T47D (cell line): ENCODE data around the gene MOB3B.
"Not testable (repeated sequence)": the region's sequence is repeated elsewhere in the genome, so short reads cannot be mapped to it uniquely, and the experiment has no call there.

Source experiments
- DNase-seq, 2 experiments: peaks; one replicate each; pipeline versions ENCODE4 v3.0.0 to v3.0.0-alpha.2; 2011 to 2012; ENCODE audit warnings: low read depth in 1 of 2, low spot score in 1 of 2
- JUND ChIP-seq: IDR thresholded peaks from 2 replicates; pipeline ENCODE4 v1.6.1; 2012; ENCODE audit warnings: low read depth
- in situ Hi-C: cut with HindIII; loops from 2 replicates; pipeline ENCODE4 v1.10.0; 2016; ENCODE audit warnings: low sequenced_read_pairs, low pct_unique_long_range_greater_than_20kb

MOB3B gene

DNA sequence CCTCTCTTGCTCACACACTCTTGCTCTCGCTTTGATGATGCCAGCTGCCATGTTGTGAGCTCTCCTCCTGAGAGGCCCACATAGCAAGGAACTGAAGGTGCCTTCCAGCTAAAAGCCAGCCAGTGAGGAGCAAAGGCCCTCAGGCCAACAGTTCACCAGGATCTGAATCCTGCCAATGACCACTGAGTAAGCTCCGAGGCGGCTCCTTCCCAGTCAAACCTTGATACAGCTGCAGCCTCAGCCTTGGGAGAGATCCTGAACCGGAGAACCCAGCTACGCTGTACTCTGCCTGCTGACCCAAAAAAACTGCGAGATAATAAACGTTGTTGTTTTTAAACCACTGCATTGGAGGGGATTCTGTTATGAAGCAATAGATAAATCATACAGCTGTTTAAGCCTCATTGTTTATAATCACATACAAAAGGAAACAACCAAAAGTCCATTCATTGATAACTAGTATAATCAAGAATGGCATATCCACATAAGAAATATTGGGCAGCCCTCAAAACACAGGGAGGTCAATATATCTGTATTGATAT is 54.5 kb downstream of the MOB3B start:
- DNase-seq: no peak
- in situ Hi-C loops: no loop called here
- TF ChIP-seq JUND: no peak

DNA sequence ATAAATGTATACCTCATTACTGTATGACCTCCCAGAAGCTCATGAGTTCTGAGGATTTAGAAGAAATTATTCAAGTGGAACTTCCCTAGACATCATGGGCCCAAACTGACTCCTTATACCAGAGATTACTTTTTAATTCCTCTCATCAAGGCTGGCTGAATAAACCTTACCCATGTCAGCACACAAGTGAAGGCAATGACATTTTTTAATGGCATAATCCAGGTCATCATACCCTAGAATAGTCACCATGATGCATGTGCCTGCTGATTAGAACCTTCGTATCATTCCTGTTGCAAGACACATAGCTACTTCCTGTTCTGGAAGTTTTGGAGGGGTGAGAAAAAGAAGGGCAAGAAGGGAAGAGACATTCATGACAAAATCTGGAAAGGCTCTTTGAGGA is 55.3 kb downstream of the MOB3B start:
- TF ChIP-seq JUND: no peak
- in situ Hi-C loops: no loop called here
- DNase-seq: no peak

DNA sequence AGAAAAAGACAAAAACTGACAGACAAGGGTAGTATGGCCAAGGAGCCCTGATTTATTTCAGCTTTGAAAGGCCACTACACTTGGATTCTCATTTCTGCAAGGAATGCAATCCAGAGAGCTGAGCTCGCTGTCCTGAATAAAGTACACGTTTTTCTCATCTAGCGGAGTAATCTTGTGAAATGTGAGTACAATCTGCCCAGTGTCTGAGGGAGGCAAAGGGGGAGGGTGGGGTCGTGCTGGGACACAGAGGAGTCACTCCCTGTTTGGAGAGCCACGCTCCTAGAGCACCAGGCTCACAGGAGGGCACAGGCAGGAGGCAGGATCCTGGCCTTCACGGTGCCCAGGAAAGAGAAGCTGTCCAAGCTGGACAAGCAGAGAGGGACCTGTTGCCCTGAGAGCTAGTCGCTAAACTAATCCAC is 56.5 kb downstream of the MOB3B start:
- DNase-seq: no peak
- no peak for TF ChIP-seq JUND
- in situ Hi-C loops: no loop called here

DNA sequence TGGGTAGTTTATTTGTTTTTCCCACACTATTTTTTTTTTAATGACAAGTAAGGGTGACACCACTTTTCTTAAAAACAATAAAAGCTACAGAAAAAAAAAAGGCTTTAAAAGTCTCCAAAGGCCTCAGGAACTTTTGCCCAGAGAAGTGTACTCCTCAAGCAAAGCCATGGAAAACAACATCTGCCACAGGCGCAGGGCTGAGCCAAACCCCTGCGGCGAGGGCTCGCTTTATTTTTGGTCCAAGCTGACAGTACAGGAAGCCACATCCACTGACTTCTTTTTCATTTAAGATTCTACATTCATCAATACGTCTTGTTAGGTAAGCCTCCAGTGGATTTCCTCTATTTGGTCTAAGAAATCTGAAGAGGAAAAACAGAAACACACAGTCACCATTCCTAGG is 57.4 kb downstream of the MOB3B start:
- no peak for DNase-seq
- no peak for TF ChIP-seq JUND
- in situ Hi-C loops: no loop called here

DNA sequence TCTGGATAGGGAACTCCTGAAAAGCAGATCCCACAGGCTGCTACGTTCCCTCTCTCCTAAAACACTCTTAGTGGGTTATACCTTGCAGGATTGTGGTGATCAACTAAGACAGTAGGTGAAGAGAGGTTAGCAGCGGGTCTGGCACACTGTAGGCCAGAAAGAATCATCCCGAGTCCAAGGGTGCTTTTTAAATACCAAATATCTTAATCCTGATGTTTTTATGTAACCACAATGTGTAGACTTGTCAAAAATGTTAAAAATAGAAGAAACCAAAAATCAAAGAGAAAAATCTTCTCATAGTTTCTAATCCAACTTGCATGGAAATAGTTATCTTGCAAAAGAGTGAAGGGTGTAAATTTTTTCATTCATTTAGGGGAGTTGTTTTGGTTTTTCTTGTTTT is 57.8 kb downstream of the MOB3B start:
- no peak for DNase-seq
- in situ Hi-C loops: no loop called here
- TF ChIP-seq JUND: no peak

DNA sequence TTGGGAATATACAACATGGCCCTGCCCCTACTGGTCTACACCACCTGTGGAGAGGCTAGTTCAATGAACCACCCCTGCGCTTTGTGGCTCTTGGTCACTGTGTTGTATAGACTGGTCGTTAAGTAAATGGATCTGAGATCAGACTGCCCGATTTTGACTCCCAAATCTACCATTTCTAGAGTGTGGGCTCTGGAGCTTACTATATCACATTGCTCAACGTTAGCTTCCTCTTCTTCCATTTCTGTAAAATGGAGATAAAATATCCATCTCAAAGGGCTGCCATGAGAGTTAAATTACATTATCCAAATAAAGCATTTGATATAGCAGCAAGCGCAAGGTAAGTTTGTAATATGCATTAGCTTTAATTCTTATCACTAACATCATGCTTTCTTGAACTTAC is 58.2 kb downstream of the MOB3B start:
- in situ Hi-C loops: no loop called here
- DNase-seq: no peak
- no peak for TF ChIP-seq JUND

DNA sequence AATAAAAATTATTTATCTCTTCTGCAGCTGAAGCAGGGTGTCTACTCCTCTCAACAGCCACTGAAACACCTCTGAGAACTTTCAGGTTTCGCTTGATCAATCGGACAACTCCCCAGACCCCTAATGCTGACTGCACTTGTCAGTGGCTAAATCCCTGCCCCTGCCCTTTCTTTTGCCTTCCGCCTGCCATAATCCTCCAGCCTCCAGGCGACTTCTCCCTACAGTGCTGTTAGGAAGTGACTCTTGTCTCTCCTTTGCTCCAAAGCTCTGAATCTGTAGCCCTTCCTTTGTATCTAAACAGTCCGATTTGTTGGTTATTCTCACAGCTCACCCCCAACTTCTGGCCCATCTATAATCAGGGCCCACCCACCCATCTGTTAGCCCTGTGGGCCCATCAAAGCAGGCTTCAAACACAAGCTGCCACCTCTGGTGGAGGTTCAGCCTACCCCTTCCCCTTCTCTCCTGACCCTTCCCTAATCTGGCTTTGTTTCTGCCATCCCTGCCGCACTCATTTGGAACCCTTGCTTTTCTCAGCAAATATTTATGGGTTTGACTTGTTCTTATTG is 59.2 kb downstream of the MOB3B start:
- no peak for TF ChIP-seq JUND
- DNase-seq: no peak
- in situ Hi-C loops: no loop called here

DNA sequence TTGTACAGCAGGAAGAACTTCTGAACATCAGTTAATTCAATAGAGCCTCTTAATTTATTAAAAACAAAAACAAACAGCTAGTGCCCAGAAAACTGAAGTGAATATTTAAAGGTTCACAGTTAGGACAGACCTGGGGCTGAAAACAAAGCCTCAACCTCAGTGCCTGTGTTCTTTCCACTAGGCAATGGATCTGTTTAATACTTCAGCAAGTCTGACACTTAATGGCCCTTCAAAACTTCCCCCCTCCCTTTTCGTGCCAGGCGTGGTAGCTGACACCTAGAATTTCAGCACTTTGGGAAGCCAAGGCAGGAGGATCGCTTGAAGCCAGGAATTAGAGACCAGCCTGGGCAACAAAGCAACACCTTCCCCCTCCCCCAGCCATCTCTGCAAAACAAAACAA is 60.1 kb downstream of the MOB3B start:
- in situ Hi-C loops: no loop called here

DNA sequence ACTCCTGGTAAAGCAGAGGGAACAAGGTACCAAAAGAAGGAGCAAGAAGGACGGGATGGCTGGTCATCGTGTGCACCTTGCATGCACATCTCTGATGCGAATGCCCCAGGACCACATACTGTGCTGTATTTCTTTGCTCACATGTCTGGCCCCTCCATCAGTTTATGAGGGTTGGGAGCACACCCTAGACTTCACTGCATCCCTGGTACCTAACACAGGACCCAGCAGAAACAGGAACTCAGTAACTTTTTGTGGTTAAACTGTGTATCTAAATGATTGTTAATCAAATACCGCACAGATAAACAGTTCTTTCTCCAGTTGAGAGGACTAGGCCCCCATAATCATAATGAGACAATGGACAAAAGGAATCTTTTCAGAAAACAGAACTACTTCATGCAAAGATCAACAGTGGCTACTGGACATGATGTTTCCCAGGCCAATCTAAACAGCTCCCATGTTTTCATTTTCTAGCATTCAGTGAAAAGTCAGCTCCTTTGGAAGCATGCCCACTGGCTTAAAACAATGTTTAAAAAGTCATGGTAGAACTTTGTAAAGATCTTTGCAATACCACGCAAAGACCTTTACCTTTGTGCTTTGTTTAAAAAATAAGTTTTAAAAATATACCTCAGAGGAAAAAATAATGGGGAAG is 61.0 kb downstream of the MOB3B start:
- DNase-seq: no peak
- TF ChIP-seq JUND: no peak
- in situ Hi-C loops: no loop called here

More for the DNA sequence above, 60.1 kb downstream of the MOB3B start:
- no peak for TF ChIP-seq JUND
- DNase-seq: no peak

DNA sequence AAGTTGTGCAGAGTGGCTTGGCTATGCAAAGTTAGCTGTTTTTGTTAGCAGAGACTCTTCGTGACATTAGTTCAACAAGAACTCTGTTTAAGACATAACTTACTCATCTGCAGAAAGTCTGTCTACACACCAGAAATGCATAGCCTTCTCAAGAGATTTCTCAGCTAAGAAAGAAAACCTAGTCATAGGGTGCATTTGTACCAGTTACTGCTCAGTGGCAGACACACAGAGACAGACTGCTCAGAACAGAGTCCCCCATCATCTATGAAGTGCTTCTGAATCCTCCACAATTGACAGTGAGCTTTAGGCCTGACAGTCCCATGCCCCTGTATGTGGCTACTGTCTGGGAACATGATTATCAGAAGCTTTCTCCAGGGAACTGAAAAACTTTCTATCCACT is 61.6 kb downstream of the MOB3B start:
- in situ Hi-C loops: no loop called here
- no peak for TF ChIP-seq JUND
- no peak for DNase-seq

DNA sequence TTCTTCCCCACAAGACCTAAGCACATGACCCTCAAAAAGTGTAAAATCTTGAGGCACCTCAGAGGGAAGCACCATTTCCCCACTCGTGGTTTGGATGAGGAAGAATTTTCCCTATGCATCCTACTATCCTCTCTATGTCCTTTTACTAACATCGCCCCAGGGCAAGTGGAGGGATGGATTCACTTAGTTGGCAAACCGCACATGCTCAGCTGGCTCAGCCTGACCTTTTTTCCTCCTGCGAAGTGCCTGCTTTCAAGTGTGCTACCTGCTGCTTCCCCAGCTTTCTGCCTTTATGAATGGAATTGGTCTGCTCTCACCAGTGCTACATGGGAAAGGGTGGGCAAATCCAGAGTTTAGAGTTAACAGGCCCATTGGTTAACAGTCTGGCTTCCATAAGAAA is 62.1 kb downstream of the MOB3B start:
- no peak for TF ChIP-seq JUND
- in situ Hi-C loops: no loop called here
- peak in 1 of 2 experiments; percentile 66 for DNase-seq

DNA sequence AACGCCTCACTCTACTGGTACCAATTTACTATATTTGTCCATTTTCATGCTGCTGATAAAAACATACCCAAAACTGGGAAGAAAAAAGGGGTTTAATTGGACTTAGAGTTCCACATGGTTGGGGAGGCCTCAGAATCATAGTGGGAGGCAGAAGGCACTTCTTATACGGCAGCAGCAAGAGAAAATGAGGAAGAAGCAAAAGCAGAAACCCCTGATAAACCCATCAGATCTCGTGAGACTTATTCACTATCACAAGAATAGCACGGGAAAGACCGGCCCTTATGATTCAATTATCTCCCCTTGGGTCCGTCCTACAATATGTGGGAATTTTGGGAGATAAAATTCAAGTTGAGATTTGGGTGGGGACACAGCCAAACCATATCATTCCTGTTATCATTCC is 63.1 kb downstream of the MOB3B start:
- DNase-seq, in situ Hi-C loops: not testable (repeated sequence)

DNA sequence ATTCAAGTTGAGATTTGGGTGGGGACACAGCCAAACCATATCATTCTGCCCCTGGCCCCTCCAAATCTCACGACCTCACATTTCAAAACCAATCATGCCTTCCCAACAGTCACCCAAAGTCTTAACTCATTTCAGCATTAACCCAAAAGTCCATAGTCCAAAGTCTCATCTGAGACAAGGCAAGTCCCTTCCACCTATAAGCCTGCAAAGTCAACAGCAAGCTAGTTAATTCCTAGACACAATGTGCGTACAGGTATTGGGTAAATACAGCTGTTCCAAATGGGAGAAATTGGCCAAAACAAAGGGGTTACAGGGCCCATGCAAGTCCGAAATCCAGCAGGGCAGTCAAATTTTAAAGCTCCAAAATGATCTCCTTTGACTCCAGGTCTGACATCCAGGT is 64.7 kb downstream of the MOB3B start:
- in situ Hi-C loops, DNase-seq: not testable (repeated sequence)

DNA sequence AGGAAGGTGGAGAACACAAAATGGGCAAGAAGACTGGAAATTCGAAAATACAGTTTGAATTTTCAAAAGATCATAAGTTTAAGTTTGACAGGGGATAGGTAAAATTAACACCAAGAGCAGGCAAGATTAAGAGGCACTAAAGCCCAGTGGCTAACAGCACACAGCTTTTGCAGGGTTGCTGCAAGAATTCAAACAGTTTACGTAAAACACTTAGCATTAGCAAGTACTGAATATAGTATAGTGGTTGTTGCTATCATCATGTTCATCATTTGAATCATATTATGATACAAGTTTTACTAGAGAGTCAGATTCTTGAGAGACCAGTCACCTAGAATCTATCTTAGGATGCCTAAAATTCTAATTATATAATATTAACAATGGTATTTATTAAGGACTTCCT is 66.8 kb downstream of the MOB3B start:
- in situ Hi-C loops: no loop called here
- DNase-seq: no peak
- no peak for TF ChIP-seq JUND
